Measurements from ENCODE around the gene LCE7A. TPM values are rescaled to one million over a fixed set of nuclear protein-coding genes. Genes with fewer than 3 reads are reported as not detected.

Gene LCE7A, protein sequence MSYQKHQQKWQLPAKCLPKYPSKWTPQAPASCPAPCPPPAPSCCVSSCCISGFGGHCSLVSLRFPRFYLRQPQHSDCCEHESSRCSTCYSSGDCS
- total RNA-seq, result not detected
- long read RNA-seq, result 0 reads

GRCh38 chr1:152859696-152860095 lies at the start of gene LCE7A:
LCE7A (plus strand) TSS chr1:152859996; CDS start chr1:152860698, 702 bp downstream.
- H3K27ac ChIP-seq, result no peak within 1 kb of the TSS
- H3K4me3 ChIP-seq, result no peak within 1 kb of the TSS
- H3K9me3 ChIP-seq, result no peaks in the 10 kb centered on the region
- no peak for ATAC-seq
- no peaks in the 10 kb centered on the region for H3K27me3 ChIP-seq (ENCODE audit: low read depth)
- no peak for TF ChIP-seq CTCF (IDR thresholded peaks at IDR 0.05)
- no peak for DNase-seq
- H3K4me1 ChIP-seq, result no peaks in the 10 kb centered on the region
- intact Hi-C loops (cut with DNase I), result no loop called here
- H3K36me3 ChIP-seq, result no peaks in the 10 kb centered on the region

GRCh38 chr1:152811050-152811449 lies 48.7 kb upstream of the LCE7A start:
- no peak for TF ChIP-seq CTCF (IDR thresholded peaks at IDR 0.05)
- Histone ChIP-seq H3K4me3 (no peak overlapping the region), H3K27me3 (ENCODE audit: low read depth) (no peaks in the 10 kb centered on the region), H3K27ac (no peak overlapping the region), H3K9me3 (no peaks in the 10 kb centered on the region), H3K4me1 (no peaks in the 10 kb centered on the region), H3K36me3 (no peaks in the 10 kb centered on the region)
- no peak for DNase-seq
- no peak for ATAC-seq
- intact Hi-C loops (cut with DNase I), result no loop called here

GRCh38 chr1:152811671-152812070 lies 48.1 kb upstream of the LCE7A start, which contains the start of gene LCE1B:
LCE1B (plus strand) TSS chr1:152811971; CDS start chr1:152812447, 476 bp downstream.
- no peak within 1 kb of the TSS for H3K4me3 ChIP-seq
- H3K27me3 ChIP-seq (ENCODE audit: low read depth), result no peaks in the 10 kb centered on the region
- ATAC-seq (no peak), DNase-seq (no peak)
- intact Hi-C loops (cut with DNase I), result no loop called here
- TF ChIP-seq CTCF (IDR thresholded peaks at IDR 0.05), result no peak
- H3K9me3 ChIP-seq, result no peaks in the 10 kb centered on the region
- no peaks in the 10 kb centered on the region for H3K36me3 ChIP-seq
- H3K4me1 ChIP-seq, result no peaks in the 10 kb centered on the region
- no peak within 1 kb of the TSS for H3K27ac ChIP-seq

GRCh38 chr1:152817309-152817708 lies 42.5 kb upstream of the LCE7A start:
- Histone ChIP-seq H3K36me3 (no peaks in the 10 kb centered on the region), H3K27ac (no peak overlapping the region), H3K4me3 (no peak overlapping the region), H3K27me3 (ENCODE audit: low read depth) (no peaks in the 10 kb centered on the region), H3K9me3 (no peaks in the 10 kb centered on the region), H3K4me1 (no peaks in the 10 kb centered on the region)
- DNase-seq (no peak), ATAC-seq (no peak)
- intact Hi-C loops (cut with DNase I), result no loop called here
- TF ChIP-seq CTCF (IDR thresholded peaks at IDR 0.05), result no peak

DNA sequence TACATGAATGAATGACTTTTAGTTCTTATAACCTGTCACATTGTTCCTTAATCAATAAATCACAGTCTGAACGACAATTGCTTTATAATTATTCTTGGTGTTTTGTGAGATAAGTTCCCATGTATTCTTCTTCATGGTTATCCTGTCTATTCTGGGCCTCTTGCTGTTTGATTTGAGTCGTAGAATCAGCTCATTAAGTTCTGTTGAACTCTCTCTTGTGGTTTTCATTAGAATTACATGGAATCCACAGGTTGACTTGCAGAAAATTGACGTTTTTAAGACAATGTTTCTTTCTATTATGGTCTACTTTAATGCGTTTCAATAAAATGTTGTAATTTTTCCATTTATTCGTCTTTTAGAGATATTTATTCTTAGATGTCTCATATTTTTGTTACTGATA lies 36.5 kb upstream of the LCE7A start:
- no peak overlapping the region for H3K27ac ChIP-seq
- H3K36me3 ChIP-seq, result no peaks in the 10 kb centered on the region
- ATAC-seq, result no peak
- no peak overlapping the region for H3K4me3 ChIP-seq
- H3K27me3 ChIP-seq (ENCODE audit: low read depth), result no peaks in the 10 kb centered on the region
- no peaks in the 10 kb centered on the region for H3K4me1 ChIP-seq
- TF ChIP-seq CTCF (IDR thresholded peaks at IDR 0.05), result no peak
- no peak for DNase-seq
- H3K9me3 ChIP-seq, result no peaks in the 10 kb centered on the region
- intact Hi-C loops (cut with DNase I), result no loop called here
